Measurements from ENCODE around the gene DOCK10. TPM values are rescaled to one million over a fixed set of nuclear protein-coding genes. Genes with fewer than 3 reads are reported as not detected.

The DOCK10 gene
- total RNA-seq, 1 donor from 2014 or later = 15.1 TPM

DNA sequence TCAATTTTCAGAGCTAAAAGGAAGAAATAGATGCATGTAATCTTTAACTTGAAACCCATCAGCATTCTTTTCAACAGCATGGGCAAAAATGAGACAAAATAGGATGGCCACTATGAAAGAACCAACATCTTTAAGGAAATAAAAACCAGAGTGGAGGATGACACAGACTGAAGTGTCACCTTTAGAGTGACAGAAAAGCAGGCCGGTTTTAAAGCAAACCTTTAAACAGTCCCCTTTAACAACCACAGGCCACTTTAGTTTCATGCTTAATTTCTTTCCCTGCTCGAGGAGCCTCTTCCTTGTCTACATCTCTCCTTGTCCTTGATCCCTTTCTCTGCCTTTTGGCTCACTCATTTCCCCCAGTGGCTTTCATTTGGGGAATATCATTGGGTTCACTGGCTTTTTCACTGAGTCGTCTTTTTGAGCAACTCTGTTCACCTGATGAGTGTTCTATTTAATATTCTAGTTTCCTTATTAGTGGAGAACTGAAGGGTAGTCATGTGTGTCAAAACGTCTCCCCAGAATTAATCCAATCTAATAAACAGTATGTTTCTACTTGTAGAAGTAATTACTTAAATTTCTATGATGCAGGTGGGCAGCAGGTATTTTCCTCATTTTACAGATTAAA, 72.5 kb downstream of the DOCK10 start:
- no peak overlapping the region for H3K27ac ChIP-seq (ENCODE audit: low read depth, low read length)
- no peak overlapping the region for H3K4me3 ChIP-seq (ENCODE audit: low read length in 3 of 3)
- H3K4me1 ChIP-seq (ENCODE audit: control insufficient read depth in 3 of 3, insufficient read depth in 3 of 3, low read length in 3 of 3) = peaks cover 4 to 7% (median 7%) of the 10 kb centered on the region in 3 donors
- no peaks in the 10 kb centered on the region for H3K27me3 ChIP-seq (ENCODE audit: control insufficient read depth in 3 of 3, insufficient read depth in 3 of 3, low read length in 3 of 3)
- no peak overlapping the region for H3K9ac ChIP-seq (ENCODE audit: low read depth in 1 of 3, low read length in 3 of 3)
- H3K36me3 ChIP-seq (ENCODE audit: control insufficient read depth in 3 of 3, insufficient read depth in 3 of 3, low read length in 3 of 3) = no peaks in the 10 kb centered on the region
- no peaks in the 10 kb centered on the region for H3K9me3 ChIP-seq (ENCODE audit: control insufficient read depth in 3 of 3, low read length in 3 of 3)

GRCh38 chr2:224969095-224969494, 73.2 kb downstream of the DOCK10 start:
- Histone ChIP-seq H3K36me3 (ENCODE audit: control insufficient read depth in 3 of 3, insufficient read depth in 3 of 3, low read length in 3 of 3) (no peaks in the 10 kb centered on the region), H3K9ac (ENCODE audit: low read depth in 1 of 3, low read length in 3 of 3) (no peak overlapping the region), H3K4me1 (ENCODE audit: control insufficient read depth in 3 of 3, insufficient read depth in 3 of 3, low read length in 3 of 3) (peaks cover 4 to 6% (median 6%) of the 10 kb centered on the region in 3 donors), H3K4me3 (ENCODE audit: low read length in 3 of 3) (no peak overlapping the region), H3K27ac (ENCODE audit: low read depth, low read length) (no peak overlapping the region), H3K27me3 (ENCODE audit: control insufficient read depth in 3 of 3, insufficient read depth in 3 of 3, low read length in 3 of 3) (no peaks in the 10 kb centered on the region), H3K9me3 (ENCODE audit: control insufficient read depth in 3 of 3, low read length in 3 of 3) (no peaks in the 10 kb centered on the region)

- Histone ChIP-seq H3K4me3 (ENCODE audit: low read length in 3 of 3) (no peak overlapping the region), H3K27me3 (ENCODE audit: control insufficient read depth in 3 of 3, insufficient read depth in 3 of 3, low read length in 3 of 3) (no peaks in the 10 kb centered on the region), H3K4me1 (ENCODE audit: control insufficient read depth in 3 of 3, insufficient read depth in 3 of 3, low read length in 3 of 3) (no peaks in the 10 kb centered on the region), H3K9me3 (ENCODE audit: control insufficient read depth in 3 of 3, low read length in 3 of 3) (no peaks in the 10 kb centered on the region), H3K9ac (ENCODE audit: low read depth in 1 of 3, low read length in 3 of 3) (no peak overlapping the region), H3K27ac (ENCODE audit: low read depth, low read length) (no peak overlapping the region), H3K36me3 (ENCODE audit: control insufficient read depth in 3 of 3, insufficient read depth in 3 of 3, low read length in 3 of 3) (no peaks in the 10 kb centered on the region)
Observed at GRCh38 chr2:224968051-224968450, 74.2 kb downstream of the DOCK10 start.

GRCh38 chr2:224966613-224967012, 75.7 kb downstream of the DOCK10 start:
- no peaks in the 10 kb centered on the region for H3K9me3 ChIP-seq (ENCODE audit: control insufficient read depth in 3 of 3, low read length in 3 of 3)
- no peak overlapping the region for H3K9ac ChIP-seq (ENCODE audit: low read depth in 1 of 3, low read length in 3 of 3)
- no peaks in the 10 kb centered on the region for H3K4me1 ChIP-seq (ENCODE audit: control insufficient read depth in 3 of 3, insufficient read depth in 3 of 3, low read length in 3 of 3)
- H3K36me3 ChIP-seq (ENCODE audit: control insufficient read depth in 3 of 3, insufficient read depth in 3 of 3, low read length in 3 of 3) = no peaks in the 10 kb centered on the region
- H3K27ac ChIP-seq (ENCODE audit: low read depth, low read length) = no peak overlapping the region
- no peaks in the 10 kb centered on the region for H3K27me3 ChIP-seq (ENCODE audit: control insufficient read depth in 3 of 3, insufficient read depth in 3 of 3, low read length in 3 of 3)
- H3K4me3 ChIP-seq (ENCODE audit: low read length in 3 of 3) = no peak overlapping the region

GRCh38 chr2:224959556-224959955, 82.7 kb downstream of the DOCK10 start:
- Histone ChIP-seq H3K36me3 (ENCODE audit: control insufficient read depth in 3 of 3, insufficient read depth in 3 of 3, low read length in 3 of 3) (no peaks in the 10 kb centered on the region), H3K4me1 (ENCODE audit: control insufficient read depth in 3 of 3, insufficient read depth in 3 of 3, low read length in 3 of 3) (peaks cover 0 to 9% (median 8%) of the 10 kb centered on the region in 3 donors), H3K9ac (ENCODE audit: low read depth in 1 of 3, low read length in 3 of 3) (no peak overlapping the region), H3K9me3 (ENCODE audit: control insufficient read depth in 3 of 3, low read length in 3 of 3) (no peaks in the 10 kb centered on the region), H3K4me3 (ENCODE audit: low read length in 3 of 3) (no peak overlapping the region), H3K27ac (ENCODE audit: low read depth, low read length) (no peak overlapping the region), H3K27me3 (ENCODE audit: control insufficient read depth in 3 of 3, insufficient read depth in 3 of 3, low read length in 3 of 3) (no peaks in the 10 kb centered on the region)

DNA sequence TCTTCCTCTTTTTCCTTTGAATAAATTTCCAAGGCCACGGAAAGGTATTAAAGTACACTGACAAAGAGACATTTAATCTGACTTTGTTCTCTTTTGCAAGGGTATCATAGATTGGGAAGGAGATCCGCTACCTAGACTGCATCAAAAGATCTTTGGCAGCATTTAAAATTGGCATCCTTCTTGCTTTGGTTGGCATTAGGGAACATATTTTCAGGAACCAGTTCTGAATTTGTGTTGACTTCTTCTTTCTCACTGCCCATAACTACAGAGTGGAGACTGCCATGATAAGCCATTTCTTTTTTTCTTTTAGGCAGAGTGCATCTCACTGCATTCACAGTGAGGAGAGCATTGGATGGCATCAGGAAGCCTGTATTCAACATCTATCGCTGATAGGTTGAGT, 83.4 kb downstream of the DOCK10 start:
- no peaks in the 10 kb centered on the region for H3K9me3 ChIP-seq (ENCODE audit: control insufficient read depth in 3 of 3, low read length in 3 of 3)
- H3K27ac ChIP-seq (ENCODE audit: low read depth, low read length) = no peak overlapping the region
- no peak overlapping the region for H3K9ac ChIP-seq (ENCODE audit: low read depth in 1 of 3, low read length in 3 of 3)
- H3K4me1 ChIP-seq (ENCODE audit: control insufficient read depth in 3 of 3, insufficient read depth in 3 of 3, low read length in 3 of 3) = peaks cover 0 to 9% (median 8%) of the 10 kb centered on the region in 3 donors
- no peaks in the 10 kb centered on the region for H3K36me3 ChIP-seq (ENCODE audit: control insufficient read depth in 3 of 3, insufficient read depth in 3 of 3, low read length in 3 of 3)
- H3K27me3 ChIP-seq (ENCODE audit: control insufficient read depth in 3 of 3, insufficient read depth in 3 of 3, low read length in 3 of 3) = no peaks in the 10 kb centered on the region
- H3K4me3 ChIP-seq (ENCODE audit: low read length in 3 of 3) = no peak overlapping the region

- Histone ChIP-seq H3K27me3 (ENCODE audit: control insufficient read depth in 3 of 3, insufficient read depth in 3 of 3, low read length in 3 of 3) (no peaks in the 10 kb centered on the region), H3K9me3 (ENCODE audit: control insufficient read depth in 3 of 3, low read length in 3 of 3) (no peaks in the 10 kb centered on the region), H3K27ac (ENCODE audit: low read depth, low read length) (no peak overlapping the region), H3K4me1 (ENCODE audit: control insufficient read depth in 3 of 3, insufficient read depth in 3 of 3, low read length in 3 of 3) (peaks cover 0 to 9% (median 8%) of the 10 kb centered on the region in 3 donors), H3K36me3 (ENCODE audit: control insufficient read depth in 3 of 3, insufficient read depth in 3 of 3, low read length in 3 of 3) (no peaks in the 10 kb centered on the region), H3K4me3 (ENCODE audit: low read length in 3 of 3) (no peak overlapping the region), H3K9ac (ENCODE audit: low read depth in 1 of 3, low read length in 3 of 3) (no peak overlapping the region)
Observed at GRCh38 chr2:224958462-224958857, 83.8 kb downstream of the DOCK10 start.

DNA sequence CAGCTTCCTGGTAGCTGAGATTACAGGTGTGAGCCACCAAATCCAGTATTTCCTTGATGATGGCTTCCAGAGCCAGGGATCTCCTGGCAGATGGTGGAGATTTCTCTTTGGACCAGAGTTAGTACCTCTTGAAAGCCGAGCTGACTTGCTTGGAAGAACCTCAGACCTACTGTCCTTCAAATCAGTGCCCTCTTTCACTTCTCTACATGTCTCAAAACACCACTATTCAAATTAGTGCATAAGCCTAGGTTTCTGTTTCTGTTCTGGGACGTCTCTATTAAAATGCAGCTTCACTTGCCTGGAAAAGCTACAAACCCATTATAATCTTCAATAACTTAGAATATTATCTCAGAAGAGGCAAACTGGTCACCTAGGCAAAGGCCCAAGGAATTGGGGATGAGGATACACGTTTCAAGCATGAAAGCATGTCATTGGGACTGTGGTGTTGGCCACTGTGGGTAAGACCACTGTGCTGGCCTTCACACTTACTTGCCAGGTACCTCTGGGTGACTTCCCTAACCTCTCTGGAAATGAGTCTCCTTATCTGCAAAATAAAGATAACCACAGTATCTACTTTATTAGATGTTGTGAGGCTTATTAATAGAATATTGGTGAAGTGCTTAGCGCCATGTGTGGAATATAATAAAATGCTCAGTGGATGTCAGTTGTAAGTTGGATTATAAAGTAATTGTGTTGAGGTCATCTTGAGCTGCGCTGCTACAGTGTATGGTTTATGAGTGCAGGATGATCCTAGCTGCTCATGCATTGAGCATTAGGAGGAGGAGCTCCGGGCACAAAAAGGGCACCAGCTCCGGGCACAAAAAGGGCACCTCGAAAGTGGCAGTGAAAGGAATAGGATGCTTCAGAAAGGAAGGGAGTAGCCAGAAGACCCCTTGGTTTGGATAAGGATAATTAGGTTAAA, 84.5 kb downstream of the DOCK10 start:
- Histone ChIP-seq H3K36me3 (ENCODE audit: control insufficient read depth in 3 of 3, insufficient read depth in 3 of 3, low read length in 3 of 3) (no peaks in the 10 kb centered on the region), H3K9me3 (ENCODE audit: control insufficient read depth in 3 of 3, low read length in 3 of 3) (no peaks in the 10 kb centered on the region), H3K4me3 (ENCODE audit: low read length in 3 of 3) (no peak overlapping the region), H3K9ac (ENCODE audit: low read depth in 1 of 3, low read length in 3 of 3) (no peak overlapping the region), H3K4me1 (ENCODE audit: control insufficient read depth in 3 of 3, insufficient read depth in 3 of 3, low read length in 3 of 3) (peaks cover 0 to 9% (median 8%) of the 10 kb centered on the region in 3 donors), H3K27me3 (ENCODE audit: control insufficient read depth in 3 of 3, insufficient read depth in 3 of 3, low read length in 3 of 3) (no peaks in the 10 kb centered on the region), H3K27ac (ENCODE audit: low read depth, low read length) (no peak overlapping the region)

DNA sequence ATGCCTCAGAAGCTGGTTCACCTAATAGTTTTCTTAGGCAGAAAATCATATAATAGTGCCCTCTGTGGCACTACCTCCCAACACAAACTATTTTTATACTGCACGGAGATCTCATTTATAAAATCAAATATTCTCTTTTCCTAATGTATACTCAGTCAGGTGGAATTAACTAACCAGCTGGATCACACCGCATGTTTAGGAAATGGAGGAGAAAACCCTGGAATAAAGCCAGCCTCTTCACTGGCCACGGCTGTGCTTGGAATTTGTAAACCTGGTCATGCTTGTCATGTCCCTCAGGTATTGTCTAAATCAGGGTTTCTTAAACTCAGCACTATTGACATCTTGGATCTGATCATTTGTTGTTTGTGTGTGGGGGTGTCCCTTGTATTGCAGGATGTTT, 85.6 kb downstream of the DOCK10 start:
- H3K4me3 ChIP-seq (ENCODE audit: low read length in 3 of 3) = no peak overlapping the region
- H3K27ac ChIP-seq (ENCODE audit: low read depth, low read length) = no peak overlapping the region
- no peak overlapping the region for H3K9ac ChIP-seq (ENCODE audit: low read depth in 1 of 3, low read length in 3 of 3)
- peaks cover 0 to 9% (median 8%) of the 10 kb centered on the region in 3 donors for H3K4me1 ChIP-seq (ENCODE audit: control insufficient read depth in 3 of 3, insufficient read depth in 3 of 3, low read length in 3 of 3)
- no peaks in the 10 kb centered on the region for H3K27me3 ChIP-seq (ENCODE audit: control insufficient read depth in 3 of 3, insufficient read depth in 3 of 3, low read length in 3 of 3)
- no peaks in the 10 kb centered on the region for H3K36me3 ChIP-seq (ENCODE audit: control insufficient read depth in 3 of 3, insufficient read depth in 3 of 3, low read length in 3 of 3)
- no peaks in the 10 kb centered on the region for H3K9me3 ChIP-seq (ENCODE audit: control insufficient read depth in 3 of 3, low read length in 3 of 3)

DNA sequence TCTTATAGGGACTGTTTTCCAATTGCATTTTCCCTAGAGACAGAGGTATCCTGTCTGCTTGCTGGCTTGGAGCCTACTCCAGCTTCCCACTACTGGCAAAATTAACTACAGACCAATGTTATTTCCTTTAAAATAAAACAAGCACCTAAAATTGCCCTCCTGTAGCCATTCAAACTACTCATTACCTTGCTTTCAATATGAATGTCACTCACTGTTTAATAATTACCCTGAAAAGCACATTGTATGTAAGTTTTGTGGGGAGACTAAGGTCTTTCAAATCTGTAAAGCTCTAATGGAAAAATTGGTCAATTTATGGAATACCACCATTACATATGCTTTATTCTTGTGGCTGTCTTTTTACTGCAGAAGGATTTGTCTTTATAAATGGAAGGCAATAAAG, 87.3 kb downstream of the DOCK10 start:
- Histone ChIP-seq H3K36me3 (ENCODE audit: control insufficient read depth in 3 of 3, insufficient read depth in 3 of 3, low read length in 3 of 3) (no peaks in the 10 kb centered on the region), H3K27me3 (ENCODE audit: control insufficient read depth in 3 of 3, insufficient read depth in 3 of 3, low read length in 3 of 3) (no peaks in the 10 kb centered on the region), H3K27ac (ENCODE audit: low read depth, low read length) (no peak overlapping the region), H3K4me3 (ENCODE audit: low read length in 3 of 3) (no peak overlapping the region), H3K9ac (ENCODE audit: low read depth in 1 of 3, low read length in 3 of 3) (no peak overlapping the region), H3K9me3 (ENCODE audit: control insufficient read depth in 3 of 3, low read length in 3 of 3) (no peaks in the 10 kb centered on the region), H3K4me1 (ENCODE audit: control insufficient read depth in 3 of 3, insufficient read depth in 3 of 3, low read length in 3 of 3) (peaks cover 0 to 9% (median 8%) of the 10 kb centered on the region in 3 donors)

Data from skeletal muscle tissue (tissue), 4 donors.